WTC11 (cell line): ENCODE measurements around the gene DLGAP3. TPM values are rescaled to one million over a fixed set of nuclear protein-coding genes. Genes with fewer than 3 reads are reported as not detected.

Experiments
- ATAC-seq: fragments of 200-7000 bp; cut with Tn5 transposase; 2 replicates; pipeline ENCODE4 v1.10.0; 2021; ENCODE audit warnings: mild to moderate bottlenecking, moderate library complexity
- CTCF ChIA-PET: fragments of 300-600 bp; sonication (Branson Sonifier 250); formaldehyde crosslinking; loops from one replicate; lab custom pipeline; 2021; ENCODE audit warnings: antibody characterized with exemption; lab: Charles Lee
- POLR2A ChIA-PET: fragments of 350-600 bp; sonication (Branson Sonifier 250); formaldehyde crosslinking; loops from one replicate; lab custom pipeline; 2021; ENCODE audit warnings: antibody characterized with exemption; lab: Charles Lee
- DNase-seq: peaks from one replicate; pipeline ENCODE4 v3.0.0; 2021; ENCODE audit warnings: low spot score
- H3K27ac Mint-ChIP-seq: 2 replicates; pipeline ENCODE4 v1.8.0; 2021; ENCODE audit warnings: mixed read lengths
- H3K27me3 Mint-ChIP-seq: 2 replicates; pipeline ENCODE4 v1.8.0; 2021; ENCODE audit warnings: low read depth, mild to moderate bottlenecking, moderate library complexity, mixed read lengths
- H3K36me3 Mint-ChIP-seq: 2 replicates; pipeline ENCODE4 v1.8.0; 2021; ENCODE audit warnings: mixed read lengths
- H3K4me1 Mint-ChIP-seq: 2 replicates; pipeline ENCODE4 v1.8.0; 2022; ENCODE audit warnings: mixed read lengths
- H3K4me3 Mint-ChIP-seq: 2 replicates; pipeline ENCODE4 v1.8.0; 2021; ENCODE audit warnings: mild to moderate bottlenecking, moderate library complexity, mixed read lengths
- H3K9me3 Mint-ChIP-seq: 2 replicates; pipeline ENCODE4 v1.8.0; 2021; ENCODE audit warnings: mixed read lengths
- ATF1 ChIP-seq: sonication (generic); formaldehyde crosslinking; IDR thresholded peaks from 2 replicates; pipeline ENCODE4 v1.8.1; 2023; ENCODE audit warnings: mild to moderate bottlenecking, moderate library complexity, missing genetic modification reagents
- PRRX2 ChIP-seq: fragments of 250-450 bp; sonication (Bioruptor Pico); IDR thresholded peaks from 2 replicates; pipeline ENCODE4 v1.8.0; 2021; ENCODE audit warnings: mild to moderate bottlenecking
- RELA ChIP-seq: sonication (generic); formaldehyde crosslinking; IDR thresholded peaks from 2 replicates; pipeline ENCODE4 v1.8.1; 2022; ENCODE audit warnings: missing genetic modification reagents, mild to moderate bottlenecking, borderline replicate concordance
- SMAD3 ChIP-seq: sonication (generic); formaldehyde crosslinking; IDR thresholded peaks from 2 replicates; pipeline ENCODE4 v1.8.0; 2022; ENCODE audit warnings: missing genetic modification reagents, mild to moderate bottlenecking, borderline replicate concordance
- SOX15 ChIP-seq: fragments of 250-450 bp; sonication (Bioruptor Pico); IDR thresholded peaks from 2 replicates; pipeline ENCODE4 v1.9.0; 2021; ENCODE audit warnings: mild to moderate bottlenecking
- SP1 ChIP-seq: sonication (generic); formaldehyde crosslinking; conservative IDR thresholded peaks from 2 replicates; pipeline ENCODE4 v1.8.1; 2022; ENCODE audit warnings: missing genetic modification reagents
- TP53 ChIP-seq: sonication (generic); formaldehyde crosslinking; IDR thresholded peaks from 2 replicates; pipeline ENCODE4 v1.8.1; 2023; ENCODE audit warnings: mild to moderate bottlenecking, missing genetic modification reagents
- ZNF138 ChIP-seq: sonication (generic); formaldehyde crosslinking; conservative IDR thresholded peaks from 2 replicates; pipeline ENCODE4 v1.8.1; 2022; ENCODE audit warnings: mild to moderate bottlenecking, moderate library complexity, missing genetic modification reagents
- total RNA-seq: library from RNA; stranded (reverse); gene quantifications from 3 replicates; pipeline ENCODE4 v1.2.3, GENCODE V29; 2021
- TF ChIP-seq, protein P1 (sequence below): sonication (generic); formaldehyde crosslinking; IDR thresholded peaks from 2 replicates; pipeline ENCODE4 v1.8.1; 2022; ENCODE audit warnings: low read depth, mild to moderate bottlenecking, moderate library complexity, missing genetic modification reagents, borderline replicate concordance
- TF ChIP-seq, protein P2 (sequence below): sonication (generic); formaldehyde crosslinking; IDR thresholded peaks from 2 replicates; pipeline ENCODE4 v1.8.1; 2023; ENCODE audit warnings: mild to moderate bottlenecking, missing genetic modification reagents, borderline replicate concordance
- TF ChIP-seq, protein P3 (sequence below): sonication (generic); formaldehyde crosslinking; IDR thresholded peaks from 2 replicates; pipeline ENCODE4 v1.8.1; 2023; ENCODE audit warnings: mild to moderate bottlenecking, missing genetic modification reagents, moderate library complexity
- TF ChIP-seq, protein P4 (sequence below): sonication (generic); formaldehyde crosslinking; IDR thresholded peaks from 2 replicates; pipeline ENCODE4 v1.8.0; 2022; ENCODE audit warnings: mild to moderate bottlenecking, missing genetic modification reagents
- TF ChIP-seq, protein P5 (sequence below): fragments of 250-450 bp; sonication (Bioruptor Pico); IDR thresholded peaks from 2 replicates; pipeline ENCODE4 v1.9.0; 2021; ENCODE audit warnings: moderate library complexity, mild to moderate bottlenecking, inconsistent platforms, borderline replicate concordance
- TF ChIP-seq, protein P6 (sequence below): sonication (generic); formaldehyde crosslinking; IDR thresholded peaks from 2 replicates; pipeline ENCODE4 v1.8.1; 2022; ENCODE audit warnings: missing genetic modification reagents, borderline replicate concordance
- TF ChIP-seq, protein P7 (sequence below): fragments of 250-450 bp; sonication (Bioruptor Pico); IDR thresholded peaks from 2 replicates; pipeline ENCODE4 v1.9.0; 2021; ENCODE audit warnings: mild to moderate bottlenecking, borderline replicate concordance
- TF ChIP-seq, protein P8 (sequence below): sonication (generic); formaldehyde crosslinking; IDR thresholded peaks from 2 replicates; pipeline ENCODE4 v1.8.1; 2023; ENCODE audit warnings: mild to moderate bottlenecking, missing genetic modification reagents, moderate library complexity
- TF ChIP-seq, protein P9 (sequence below): fragments of 200-600 bp; IDR thresholded peaks from 2 replicates; pipeline ENCODE4 v1.8.0; 2022; ENCODE audit warnings: antibody characterized with exemption

DLGAP3 gene
- total RNA-seq, 1 experiment from 2014 or later = 11.3 TPM

DNA sequence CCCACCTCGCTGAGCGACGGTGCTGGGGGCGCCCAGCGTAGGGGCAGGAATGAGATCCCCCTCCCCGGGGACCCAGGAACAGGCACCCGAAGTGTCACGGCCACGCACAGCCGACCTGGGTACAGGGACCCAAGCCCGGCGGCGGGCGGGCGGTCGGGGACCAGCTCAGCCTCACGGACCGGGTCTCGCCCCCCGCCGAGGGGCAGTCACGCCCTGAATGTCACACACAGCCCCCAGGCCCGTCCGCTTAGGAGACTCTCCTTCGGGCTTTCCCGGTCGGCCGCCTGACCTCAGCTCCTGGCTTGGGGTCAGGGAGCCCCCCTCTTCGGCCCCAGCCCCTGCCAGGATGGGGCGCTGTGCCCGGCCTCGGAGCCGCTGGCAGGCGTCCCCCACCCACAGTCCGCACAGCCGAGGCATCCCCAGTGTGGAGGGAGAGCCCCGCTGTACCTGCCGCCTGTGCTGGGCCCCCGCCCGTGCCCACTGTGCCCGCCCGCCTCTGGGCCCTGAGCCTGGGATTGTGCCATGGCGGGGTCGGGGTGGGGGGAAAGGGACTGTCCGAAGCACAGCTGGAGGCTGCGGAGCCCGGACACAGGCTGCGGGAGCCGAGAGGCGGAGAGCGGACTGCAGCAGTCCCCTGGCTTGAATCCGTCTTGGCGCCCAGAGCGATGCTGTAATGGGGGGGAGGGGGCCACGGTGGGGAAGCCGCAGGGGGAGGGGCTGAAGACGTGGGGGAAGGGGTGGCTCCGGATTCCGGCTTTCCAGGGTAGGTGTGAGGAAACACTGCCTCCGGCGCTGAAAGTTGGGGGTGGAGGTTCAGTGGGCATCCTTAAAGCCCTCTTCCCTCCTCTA is 627 bp upstream of the DLGAP3 start:
- peaks cover 55% of the 10 kb centered on the region for H3K27me3 Mint-ChIP-seq
- no peak overlapping the region for H3K27ac Mint-ChIP-seq
- DNase-seq = peak; percentile 67
- H3K36me3 Mint-ChIP-seq = no peaks in the 10 kb centered on the region
- no peaks in the 10 kb centered on the region for H3K9me3 Mint-ChIP-seq
- ATAC-seq = peak; percentile 49
- H3K4me3 Mint-ChIP-seq = peak overlapping the region; percentile 68
- ChIA-PET POLR2A (interaction anchor here (0.9 to 1.7 kb wide), 2 partner anchors 41 to 44 kb away, joined by 4 to 6 read pairs; no protein-coding TSS in a partner anchor), CTCF (interaction anchor here (0.7 to 3.1 kb wide), 11 partner anchors 11 to 460 kb away, joined by 3 to 17 read pairs (median 5); partner anchors contain the start of genes SMIM12 and TMEM35B)
- H3K4me1 Mint-ChIP-seq = peaks cover 21% of the 10 kb centered on the region
- TF ChIP-seq, protein P1, sequence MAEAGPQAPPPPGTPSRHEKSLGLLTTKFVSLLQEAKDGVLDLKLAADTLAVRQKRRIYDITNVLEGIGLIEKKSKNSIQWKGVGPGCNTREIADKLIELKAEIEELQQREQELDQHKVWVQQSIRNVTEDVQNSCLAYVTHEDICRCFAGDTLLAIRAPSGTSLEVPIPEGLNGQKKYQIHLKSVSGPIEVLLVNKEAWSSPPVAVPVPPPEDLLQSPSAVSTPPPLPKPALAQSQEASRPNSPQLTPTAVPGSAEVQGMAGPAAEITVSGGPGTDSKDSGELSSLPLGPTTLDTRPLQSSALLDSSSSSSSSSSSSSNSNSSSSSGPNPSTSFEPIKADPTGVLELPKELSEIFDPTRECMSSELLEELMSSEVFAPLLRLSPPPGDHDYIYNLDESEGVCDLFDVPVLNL = 0 out of 2 replicates have a peak, but pooled peaks have one; percentile 29
- TF ChIP-seq ATF1 (no peak), SOX15 (no peak), SP1 (CRISPR knock-in tag) (0 out of 2 replicates have a peak, but pooled peaks have one; percentile 15), TP53 (CRISPR knock-in tag) (no peak), ZNF138 (CRISPR knock-in tag) (peak; percentile 61; the same call in 1 of the 2 replicates), RELA (CRISPR knock-in tag) (no peak), SMAD3 (CRISPR knock-in tag) (0 out of 2 replicates have a peak, but pooled peaks have one; percentile 25), PRRX2 (CRISPR knock-in tag) (no peak)
- TF ChIP-seq, protein P2, sequence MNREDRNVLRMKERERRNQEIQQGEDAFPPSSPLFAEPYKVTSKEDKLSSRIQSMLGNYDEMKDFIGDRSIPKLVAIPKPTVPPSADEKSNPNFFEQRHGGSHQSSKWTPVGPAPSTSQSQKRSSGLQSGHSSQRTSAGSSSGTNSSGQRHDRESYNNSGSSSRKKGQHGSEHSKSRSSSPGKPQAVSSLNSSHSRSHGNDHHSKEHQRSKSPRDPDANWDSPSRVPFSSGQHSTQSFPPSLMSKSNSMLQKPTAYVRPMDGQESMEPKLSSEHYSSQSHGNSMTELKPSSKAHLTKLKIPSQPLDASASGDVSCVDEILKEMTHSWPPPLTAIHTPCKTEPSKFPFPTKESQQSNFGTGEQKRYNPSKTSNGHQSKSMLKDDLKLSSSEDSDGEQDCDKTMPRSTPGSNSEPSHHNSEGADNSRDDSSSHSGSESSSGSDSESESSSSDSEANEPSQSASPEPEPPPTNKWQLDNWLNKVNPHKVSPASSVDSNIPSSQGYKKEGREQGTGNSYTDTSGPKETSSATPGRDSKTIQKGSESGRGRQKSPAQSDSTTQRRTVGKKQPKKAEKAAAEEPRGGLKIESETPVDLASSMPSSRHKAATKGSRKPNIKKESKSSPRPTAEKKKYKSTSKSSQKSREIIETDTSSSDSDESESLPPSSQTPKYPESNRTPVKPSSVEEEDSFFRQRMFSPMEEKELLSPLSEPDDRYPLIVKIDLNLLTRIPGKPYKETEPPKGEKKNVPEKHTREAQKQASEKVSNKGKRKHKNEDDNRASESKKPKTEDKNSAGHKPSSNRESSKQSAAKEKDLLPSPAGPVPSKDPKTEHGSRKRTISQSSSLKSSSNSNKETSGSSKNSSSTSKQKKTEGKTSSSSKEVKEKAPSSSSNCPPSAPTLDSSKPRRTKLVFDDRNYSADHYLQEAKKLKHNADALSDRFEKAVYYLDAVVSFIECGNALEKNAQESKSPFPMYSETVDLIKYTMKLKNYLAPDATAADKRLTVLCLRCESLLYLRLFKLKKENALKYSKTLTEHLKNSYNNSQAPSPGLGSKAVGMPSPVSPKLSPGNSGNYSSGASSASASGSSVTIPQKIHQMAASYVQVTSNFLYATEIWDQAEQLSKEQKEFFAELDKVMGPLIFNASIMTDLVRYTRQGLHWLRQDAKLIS (CRISPR knock-in tag) = no peak
- TF ChIP-seq, protein P3, sequence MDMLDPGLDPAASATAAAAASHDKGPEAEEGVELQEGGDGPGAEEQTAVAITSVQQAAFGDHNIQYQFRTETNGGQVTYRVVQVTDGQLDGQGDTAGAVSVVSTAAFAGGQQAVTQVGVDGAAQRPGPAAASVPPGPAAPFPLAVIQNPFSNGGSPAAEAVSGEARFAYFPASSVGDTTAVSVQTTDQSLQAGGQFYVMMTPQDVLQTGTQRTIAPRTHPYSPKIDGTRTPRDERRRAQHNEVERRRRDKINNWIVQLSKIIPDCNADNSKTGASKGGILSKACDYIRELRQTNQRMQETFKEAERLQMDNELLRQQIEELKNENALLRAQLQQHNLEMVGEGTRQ = no peak
- TF ChIP-seq, protein P4, sequence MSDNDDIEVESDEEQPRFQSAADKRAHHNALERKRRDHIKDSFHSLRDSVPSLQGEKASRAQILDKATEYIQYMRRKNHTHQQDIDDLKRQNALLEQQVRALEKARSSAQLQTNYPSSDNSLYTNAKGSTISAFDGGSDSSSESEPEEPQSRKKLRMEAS = peak; percentile 60; the same call in 1 of the 2 replicates
- TF ChIP-seq, protein P5, sequence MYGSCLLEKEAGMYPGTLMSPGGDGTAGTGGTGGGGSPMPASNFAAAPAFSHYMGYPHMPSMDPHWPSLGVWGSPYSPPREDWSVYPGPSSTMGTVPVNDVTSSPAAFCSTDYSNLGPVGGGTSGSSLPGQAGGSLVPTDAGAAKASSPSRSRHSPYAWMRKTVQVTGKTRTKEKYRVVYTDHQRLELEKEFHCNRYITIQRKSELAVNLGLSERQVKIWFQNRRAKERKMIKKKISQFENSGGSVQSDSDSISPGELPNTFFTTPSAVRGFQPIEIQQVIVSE (CRISPR knock-in tag) = no peak
- TF ChIP-seq, protein P6, sequence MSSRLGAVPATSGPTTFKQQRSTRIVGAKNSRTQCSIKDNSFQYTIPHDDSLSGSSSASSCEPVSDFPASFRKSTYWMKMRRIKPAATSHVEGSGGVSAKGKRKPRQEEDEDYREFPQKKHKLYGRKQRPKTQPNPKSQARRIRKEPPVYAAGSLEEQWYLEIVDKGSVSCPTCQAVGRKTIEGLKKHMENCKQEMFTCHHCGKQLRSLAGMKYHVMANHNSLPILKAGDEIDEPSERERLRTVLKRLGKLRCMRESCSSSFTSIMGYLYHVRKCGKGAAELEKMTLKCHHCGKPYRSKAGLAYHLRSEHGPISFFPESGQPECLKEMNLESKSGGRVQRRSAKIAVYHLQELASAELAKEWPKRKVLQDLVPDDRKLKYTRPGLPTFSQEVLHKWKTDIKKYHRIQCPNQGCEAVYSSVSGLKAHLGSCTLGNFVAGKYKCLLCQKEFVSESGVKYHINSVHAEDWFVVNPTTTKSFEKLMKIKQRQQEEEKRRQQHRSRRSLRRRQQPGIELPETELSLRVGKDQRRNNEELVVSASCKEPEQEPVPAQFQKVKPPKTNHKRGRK (CRISPR knock-in tag) = no peak
- TF ChIP-seq, protein P7, sequence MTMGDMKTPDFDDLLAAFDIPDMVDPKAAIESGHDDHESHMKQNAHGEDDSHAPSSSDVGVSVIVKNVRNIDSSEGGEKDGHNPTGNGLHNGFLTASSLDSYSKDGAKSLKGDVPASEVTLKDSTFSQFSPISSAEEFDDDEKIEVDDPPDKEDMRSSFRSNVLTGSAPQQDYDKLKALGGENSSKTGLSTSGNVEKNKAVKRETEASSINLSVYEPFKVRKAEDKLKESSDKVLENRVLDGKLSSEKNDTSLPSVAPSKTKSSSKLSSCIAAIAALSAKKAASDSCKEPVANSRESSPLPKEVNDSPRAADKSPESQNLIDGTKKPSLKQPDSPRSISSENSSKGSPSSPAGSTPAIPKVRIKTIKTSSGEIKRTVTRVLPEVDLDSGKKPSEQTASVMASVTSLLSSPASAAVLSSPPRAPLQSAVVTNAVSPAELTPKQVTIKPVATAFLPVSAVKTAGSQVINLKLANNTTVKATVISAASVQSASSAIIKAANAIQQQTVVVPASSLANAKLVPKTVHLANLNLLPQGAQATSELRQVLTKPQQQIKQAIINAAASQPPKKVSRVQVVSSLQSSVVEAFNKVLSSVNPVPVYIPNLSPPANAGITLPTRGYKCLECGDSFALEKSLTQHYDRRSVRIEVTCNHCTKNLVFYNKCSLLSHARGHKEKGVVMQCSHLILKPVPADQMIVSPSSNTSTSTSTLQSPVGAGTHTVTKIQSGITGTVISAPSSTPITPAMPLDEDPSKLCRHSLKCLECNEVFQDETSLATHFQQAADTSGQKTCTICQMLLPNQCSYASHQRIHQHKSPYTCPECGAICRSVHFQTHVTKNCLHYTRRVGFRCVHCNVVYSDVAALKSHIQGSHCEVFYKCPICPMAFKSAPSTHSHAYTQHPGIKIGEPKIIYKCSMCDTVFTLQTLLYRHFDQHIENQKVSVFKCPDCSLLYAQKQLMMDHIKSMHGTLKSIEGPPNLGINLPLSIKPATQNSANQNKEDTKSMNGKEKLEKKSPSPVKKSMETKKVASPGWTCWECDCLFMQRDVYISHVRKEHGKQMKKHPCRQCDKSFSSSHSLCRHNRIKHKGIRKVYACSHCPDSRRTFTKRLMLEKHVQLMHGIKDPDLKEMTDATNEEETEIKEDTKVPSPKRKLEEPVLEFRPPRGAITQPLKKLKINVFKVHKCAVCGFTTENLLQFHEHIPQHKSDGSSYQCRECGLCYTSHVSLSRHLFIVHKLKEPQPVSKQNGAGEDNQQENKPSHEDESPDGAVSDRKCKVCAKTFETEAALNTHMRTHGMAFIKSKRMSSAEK (CRISPR knock-in tag) = no peak
- TF ChIP-seq, protein P8, sequence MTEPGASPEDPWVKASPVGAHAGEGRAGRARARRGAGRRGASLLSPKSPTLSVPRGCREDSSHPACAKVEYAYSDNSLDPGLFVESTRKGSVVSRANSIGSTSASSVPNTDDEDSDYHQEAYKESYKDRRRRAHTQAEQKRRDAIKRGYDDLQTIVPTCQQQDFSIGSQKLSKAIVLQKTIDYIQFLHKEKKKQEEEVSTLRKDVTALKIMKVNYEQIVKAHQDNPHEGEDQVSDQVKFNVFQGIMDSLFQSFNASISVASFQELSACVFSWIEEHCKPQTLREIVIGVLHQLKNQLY (CRISPR knock-in tag) = no peak
- TF ChIP-seq, protein P9, sequence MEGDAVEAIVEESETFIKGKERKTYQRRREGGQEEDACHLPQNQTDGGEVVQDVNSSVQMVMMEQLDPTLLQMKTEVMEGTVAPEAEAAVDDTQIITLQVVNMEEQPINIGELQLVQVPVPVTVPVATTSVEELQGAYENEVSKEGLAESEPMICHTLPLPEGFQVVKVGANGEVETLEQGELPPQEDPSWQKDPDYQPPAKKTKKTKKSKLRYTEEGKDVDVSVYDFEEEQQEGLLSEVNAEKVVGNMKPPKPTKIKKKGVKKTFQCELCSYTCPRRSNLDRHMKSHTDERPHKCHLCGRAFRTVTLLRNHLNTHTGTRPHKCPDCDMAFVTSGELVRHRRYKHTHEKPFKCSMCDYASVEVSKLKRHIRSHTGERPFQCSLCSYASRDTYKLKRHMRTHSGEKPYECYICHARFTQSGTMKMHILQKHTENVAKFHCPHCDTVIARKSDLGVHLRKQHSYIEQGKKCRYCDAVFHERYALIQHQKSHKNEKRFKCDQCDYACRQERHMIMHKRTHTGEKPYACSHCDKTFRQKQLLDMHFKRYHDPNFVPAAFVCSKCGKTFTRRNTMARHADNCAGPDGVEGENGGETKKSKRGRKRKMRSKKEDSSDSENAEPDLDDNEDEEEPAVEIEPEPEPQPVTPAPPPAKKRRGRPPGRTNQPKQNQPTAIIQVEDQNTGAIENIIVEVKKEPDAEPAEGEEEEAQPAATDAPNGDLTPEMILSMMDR = no peak
